ENCODE measurements around the gene USP21. TPM values are rescaled to one million over a fixed set of nuclear protein-coding genes. Genes with fewer than 3 reads are reported as not detected.

USP21 gene
- total RNA-seq, 4 donors from 2014 or later, result 7.8 to 19.5 (median 12.7) TPM

- DNase-seq (ENCODE audit: low spot score) (no peak), ATAC-seq (ENCODE audit: low FRiP score) (no peak)
- no peak for TF ChIP-seq CTCF (IDR thresholded peaks at IDR 0.05)
Observed at GRCh38 chr1:161185732-161186311, 26.5 kb downstream of the USP21 start.

GRCh38 chr1:161187311-161187710 is 28.0 kb downstream of the USP21 start:
- ATAC-seq (ENCODE audit: low FRiP score), result no peak
- DNase-seq (ENCODE audit: low spot score), result no peak
- TF ChIP-seq CTCF (IDR thresholded peaks at IDR 0.05), result no peak

- no peak for TF ChIP-seq CTCF (IDR thresholded peaks at IDR 0.05)
- DNase-seq (ENCODE audit: low spot score), result no peak
- ATAC-seq (ENCODE audit: low FRiP score), result no peak
Observed at GRCh38 chr1:161188381-161188780, 29.1 kb downstream of the USP21 start.

- DNase-seq (ENCODE audit: low spot score), result no peak
- ATAC-seq (ENCODE audit: low FRiP score), result no peak
- no peak for TF ChIP-seq CTCF (IDR thresholded peaks at IDR 0.05)
Observed at GRCh38 chr1:161189036-161189435, 29.7 kb downstream of the USP21 start.

- DNase-seq (ENCODE audit: low spot score) (no peak), ATAC-seq (ENCODE audit: low FRiP score) (no peak)
- TF ChIP-seq CTCF (IDR thresholded peaks at IDR 0.05), result no peak
Observed at GRCh38 chr1:161190962-161191521, 31.7 kb downstream of the USP21 start.

GRCh38 chr1:161191971-161192370 is 32.7 kb downstream of the USP21 start:
- ATAC-seq (ENCODE audit: low FRiP score) (no peak), DNase-seq (ENCODE audit: low spot score) (no peak)
- no peak for TF ChIP-seq CTCF (IDR thresholded peaks at IDR 0.05)

All from omental fat pad (tissue), 4 donors.